K562 (cell line): ENCODE results near the gene CIAO3. TPM values are rescaled to one million over a fixed set of nuclear protein-coding genes. Genes with fewer than 3 reads are reported as not detected.

Experiments
- ATAC-seq: fragments of 200-7000 bp; cut with Tn5 transposase; 3 replicates; pipeline ENCODE4 v1.9.1; 2020; ENCODE audit warnings: moderate library complexity
- BruUV-seq: library from RNA; stranded (reverse); fragments of 400-500 nt; replicated peaks from 2 replicates; lab custom pipeline; 2021; lab: Mats Ljungman, UMichigan
- CTCF ChIA-PET: fragments of 300-600 bp; formaldehyde crosslinking; extraction: SDS; loops from one replicate; lab custom pipeline; 2021; ENCODE audit warnings: low intra/inter-chr PET ratio; lab: Yijun Ruan, JAX
- POLR2A ChIA-PET: fragments of 300-600, 350-650 bp; sonication (Branson Sonifier 250); formaldehyde crosslinking; extraction: SDS; loops from one replicate; lab custom pipeline; 2021; ENCODE audit warnings: antibody characterized with exemption, inconsistent platforms; lab: Yijun Ruan, JAX
- DNase-seq, 4 experiments: peaks; one replicate each; pipeline versions ENCODE4 v3.0.0 to v3.0.0-alpha.2; 2011 to 2018; ENCODE audit warnings: low spot score in 3 of 4, mixed read lengths in 3 of 4; ENCODE audit errors: extremely low read depth in 1 of 4
- FAIRE-seq: peaks from 2 replicates; lab custom pipeline; 2011; peaks lifted over from hg19 to GRCh38; lab: Jason Lieb, UNC
- H2AFZ ChIP-seq: 2 replicates; pipeline ENCODE4 v1.6.0; 2011; ENCODE audit warnings: low read depth, low read length, control low read depth, inconsistent platforms
- H3K27ac ChIP-seq: fragments of 200-600 bp; 3 replicates; pipeline ENCODE4 v1.8.0; 2011; ENCODE audit warnings: low read depth, mild to moderate bottlenecking, control low read depth, inconsistent platforms, low read length, moderate library complexity, mixed read lengths; ENCODE audit errors: extremely low read depth
- H3K27me3 ChIP-seq, 2 experiments: fragments of 300-600 bp in 1 of 2; 2 replicates in 1 of 2; 3 replicates in 1 of 2; pipeline versions ENCODE4 v1.6.0 to v1.8.0; 2011; ENCODE audit warnings: inconsistent platforms in 2 of 2, low read length in 2 of 2, mild to moderate bottlenecking in 1 of 2, mixed read lengths in 1 of 2, moderate library complexity in 1 of 2; ENCODE audit not compliant: control insufficient read depth in 2 of 2, insufficient read depth in 2 of 2
- H3K36me3 ChIP-seq: fragments of 300-600 bp; 3 replicates; pipeline ENCODE4 v1.8.0; 2011; ENCODE audit warnings: mild to moderate bottlenecking, low read length, inconsistent platforms; ENCODE audit not compliant: control insufficient read depth, insufficient read depth
- H3K4me1 ChIP-seq, 2 experiments: fragments of 200-600 bp in 1 of 2; replicated peaks in 1 of 2; 2 replicates in 1 of 2; 3 replicates in 1 of 2; pipeline versions ENCODE4 v1.5.1 to v1.8.0; 2011; ENCODE audit warnings: inconsistent platforms in 2 of 2, low read length in 2 of 2, mild to moderate bottlenecking in 1 of 2, mixed read lengths in 1 of 2, moderate library complexity in 1 of 2; ENCODE audit not compliant: control insufficient read depth in 2 of 2, insufficient read depth in 2 of 2
- H3K4me2 ChIP-seq: 2 replicates; pipeline ENCODE4 v1.6.1; 2011; ENCODE audit warnings: low read length, control low read depth, inconsistent platforms, mixed read lengths; ENCODE audit not compliant: insufficient read depth
- H3K4me3 ChIP-seq: fragments of 200-600 bp; sonication (generic), shearing (Covaris generic); 2 replicates; pipeline ENCODE4 v1.5.1; 2016; ENCODE audit warnings: control low read depth, inconsistent platforms
- H3K79me2 ChIP-seq: fragments of 200-600 bp; 3 replicates; pipeline ENCODE4 v1.8.0; 2011; ENCODE audit warnings: low read length, inconsistent platforms; ENCODE audit not compliant: control insufficient read depth, insufficient read depth
- H3K9ac ChIP-seq, 2 experiments: 2 replicates each; pipeline versions ENCODE4 v1.6.0 to v1.6.1; 2011; ENCODE audit warnings: low read depth in 2 of 2, low read length in 2 of 2, control low read depth in 1 of 2, inconsistent platforms in 1 of 2, mild to moderate bottlenecking in 1 of 2, mixed read lengths in 1 of 2; ENCODE audit not compliant: insufficient read depth in 1 of 2
- H3K9me1 ChIP-seq: one replicate; pipeline ENCODE4 v1.6.0; 2011; ENCODE audit warnings: inconsistent platforms, mild to moderate bottlenecking, low read length, moderate library complexity; ENCODE audit not compliant: control insufficient read depth, insufficient read depth
- H3K9me3 ChIP-seq: replicated peaks from 2 replicates; pipeline ENCODE4 v1.5.1; 2011; ENCODE audit warnings: low read depth, low read length, inconsistent platforms; ENCODE audit not compliant: control insufficient read depth, insufficient read depth
- H4K20me1 ChIP-seq: replicated peaks from 2 replicates; pipeline ENCODE4 v1.6.1; 2011; ENCODE audit warnings: low read length, inconsistent platforms, mixed read lengths; ENCODE audit not compliant: control insufficient read depth, insufficient read depth
- KDM2B ChIP-seq: fragments of 250-450 bp; sonication (Bioruptor Pico); IDR thresholded peaks from 2 replicates; pipeline ENCODE4 v1.8.0; 2021; ENCODE audit warnings: mild to moderate bottlenecking, moderate library complexity
- KLF16 ChIP-seq: IDR thresholded peaks from 2 replicates; pipeline ENCODE4 v1.6.1; 2016; ENCODE audit warnings: antibody characterized with exemption
- MAZ ChIP-seq, 2 experiments: fragments of 450-650 bp in 1 of 2; sonication (generic) in 1 of 2; formaldehyde crosslinking; IDR thresholded peaks in 1 of 2; conservative IDR thresholded peaks in 1 of 2; 2 replicates each; pipeline versions ENCODE4 v1.4.0 to v1.5.0; 2020; ENCODE audit warnings: mild to moderate bottlenecking in 1 of 2, missing genetic modification reagents in 1 of 2
- NEUROD1 ChIP-seq: fragments of 150-350 bp; IDR thresholded peaks from 2 replicates; pipeline ENCODE4 v1.6.1; 2014; ENCODE audit warnings: borderline replicate concordance, low read length, low read depth; ENCODE audit not compliant: partially characterized antibody
- RBFOX2 ChIP-seq: fragments of 200-400 bp; formaldehyde crosslinking; IDR thresholded peaks from 2 replicates; pipeline ENCODE4 v1.6.1; 2017; ENCODE audit warnings: low read depth, mild to moderate bottlenecking, low read length, moderate library complexity
- RBM14 ChIP-seq: fragments of 200-400 bp; formaldehyde crosslinking; IDR thresholded peaks from 2 replicates; pipeline ENCODE4 v1.6.1; 2018; ENCODE audit warnings: low read depth, mild to moderate bottlenecking, low read length, moderate library complexity, borderline replicate concordance; ENCODE audit not compliant: insufficient read depth
- RBM22 ChIP-seq: fragments of 200-400 bp; formaldehyde crosslinking; IDR thresholded peaks from 2 replicates; pipeline ENCODE4 v1.6.1; 2018; ENCODE audit warnings: low read length, low read depth; ENCODE audit not compliant: poor library complexity, severe bottlenecking
- TBP ChIP-seq: optimal IDR thresholded peaks from 2 replicates; pipeline ENCODE3; 2011; ENCODE audit warnings: low read depth, low read length, improper control_type of control experiment
- WGBS: fragments of 100-300 bp; shearing (Covaris generic); methylation state at CpG from one replicate; pipeline ENCODE4 v1.1.6; 2016; ENCODE audit warnings: low coverage, mixed read lengths; ENCODE audit not compliant: insufficient coverage; ENCODE audit errors: missing lambda C conversion rate; 5-methylcytosine and 5-hydroxymethylcytosine counted together
- in situ Hi-C: fragments of 300-500 bp; cut with MboI; formaldehyde crosslinking; loops from 4 replicates; pipeline ENCODE4 v1.15.0; 2018; ENCODE audit warnings: inconsistent platforms, mixed read lengths
- intact Hi-C: fragments of 100-400 bp; cut with micrococcal nuclease; formaldehyde crosslinking; loops from 2 replicates; pipeline ENCODE4 v1.14.2; 2022
- polyA plus RNA-seq, 8 experiments: library from polyadenylated mRNA; depleted of rRNA in 4 of 8; stranded (reverse) in 5 of 8; unstranded in 3 of 8; fragments of >200 nt; fragmentation: Nextera tagmentation in 2 of 8; fragmentation: Illumina TruSeq in 1 of 8; extraction: Ambion mirVana in 2 of 8; extraction: Trizol in 1 of 8; gene quantifications; 2 replicates each; pipeline versions ENCODE4 v1.2.1 to v1.2.3, GENCODE V29; 2011 to 2014; ENCODE audit warnings: inconsistent platforms in 1 of 8, missing spikeins in 1 of 8
- total RNA-seq, 7 experiments: library from RNA; depleted of rRNA in 6 of 7; stranded (reverse); fragments of >200 nt in 6 of 7; fragmentation: Illumina TruSeq in 2 of 7; extraction: Trizol in 2 of 7; gene quantifications; 2 replicates each; pipeline versions ENCODE4 v1.2.1 to v1.2.3, GENCODE V29; 2011 to 2021; ENCODE audit warnings: low replicate concordance in 1 of 7
- TF ChIP-seq, protein P1 (sequence below): fragments of 450-650 bp; IDR thresholded peaks from 2 replicates; pipeline ENCODE4 v1.6.1; 2016; ENCODE audit warnings: borderline replicate concordance
- TF ChIP-seq, protein P2 (sequence below), 2 experiments: IDR thresholded peaks; 2 replicates each; pipeline ENCODE4 v1.6.1; 2012; ENCODE audit warnings: improper control_type of control experiment in 2 of 2, low read depth in 2 of 2, low read length in 2 of 2, borderline replicate concordance in 1 of 2
- TF ChIP-seq, protein P3 (sequence below), 2 experiments: IDR thresholded peaks in 1 of 2; conservative IDR thresholded peaks in 1 of 2; 2 replicates each; pipeline ENCODE4 v1.6.1; 2016; ENCODE audit warnings: low read depth in 2 of 2, mild to moderate bottlenecking in 1 of 2, missing compliant biosample characterization in 1 of 2, missing genetic modification characterization in 1 of 2, moderate library complexity in 1 of 2

The CIAO3 gene
- total and polyA plus RNA-seq, 9 of the 15 experiments (the other 6 are each of a cell fraction or from before 2014, with no cell fraction given), result 2.2 to 35.6 (median 18.7) TPM

DNA sequence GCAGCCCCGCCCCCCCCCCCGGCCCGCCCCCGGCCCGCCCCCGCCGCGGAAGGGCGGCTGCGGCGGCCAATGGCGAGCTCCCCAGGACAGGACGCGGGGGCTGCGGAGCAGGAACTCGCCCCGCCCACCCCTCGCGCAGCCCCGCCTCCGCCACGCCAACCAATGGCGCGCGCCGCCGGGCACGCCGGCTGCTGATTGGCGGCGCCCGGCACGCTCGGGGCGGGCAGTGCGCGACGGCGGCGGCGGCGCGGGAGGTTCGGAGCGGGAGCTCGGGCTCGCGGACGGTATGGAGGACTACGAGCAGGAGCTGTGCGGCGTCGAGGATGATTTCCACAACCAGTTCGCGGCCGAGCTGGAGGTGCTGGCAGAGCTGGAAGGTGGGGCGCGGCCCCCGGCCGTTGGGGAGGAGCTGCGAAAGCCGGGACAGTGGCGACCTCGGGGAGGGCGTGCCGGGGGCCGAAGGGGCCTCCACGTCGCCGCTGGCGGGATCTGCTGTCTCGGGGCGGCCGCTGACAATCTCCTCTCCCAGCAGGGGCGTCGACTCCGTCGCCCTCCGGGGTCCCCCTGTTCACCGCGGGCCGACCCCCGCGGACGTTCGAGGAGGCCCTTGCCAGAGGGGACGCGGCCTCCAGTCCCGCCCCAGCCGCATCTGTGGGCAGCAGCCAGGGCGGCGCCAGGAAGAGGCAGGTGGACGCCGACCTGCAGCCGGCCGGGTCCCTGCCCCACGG is 47.8 kb upstream of the CIAO3 start, which contains the start of gene CHTF18:
Gene CHTF18 (plus strand): TSS at position 222 of the 728 bp plus-strand sequence. CDS start 65 bp downstream, at position 287.
- WGBS, result 1% methylated on average over 50 of the region's 97 CpGs
- no peaks in the 10 kb centered on the region for H3K9me3 ChIP-seq
- FAIRE-seq, result peak; percentile 70
- ATAC-seq, result peak; percentile 86
- TSS peak; percentile 78 for BruUV-seq
- H3K27me3 ChIP-seq, result no peaks in the 10 kb centered on the region
- peak within 1 kb of the TSS; percentile 83 for H3K27ac ChIP-seq
- no peaks in the 10 kb centered on the region for H3K9me1 ChIP-seq
- H3K36me3 ChIP-seq, result peaks cover 69% of the 10 kb centered on the region; the same call in 2 of the 3 replicates
- peak within 1 kb of the TSS; percentile 96 for H3K4me3 ChIP-seq
- in situ Hi-C loops, result loop anchor here (5.0 kb wide), 2 partner anchors 46 to 76 kb away; partner anchors contain the start of gene CIAO3
- peak; percentile 95 to 100 (median 98) for DNase-seq
- ChIA-PET POLR2A (interaction anchor here (0.6 to 1.4 kb wide), 6 partner anchors 10 to 73 kb away, joined by 3 to 6 read pairs (median 3); partner anchors contain the start of gene GNG13), CTCF (interaction anchor here (0.6 kb wide), 1 partner anchor 80 kb away, joined by 5 read pairs; no protein-coding TSS in a partner anchor)
- peaks cover 13 to 94% of the 10 kb centered on the region in 2 experiments; a peak in 4 of 5 replicates for H3K4me1 ChIP-seq
- intact Hi-C loops, result no loop called here
- peaks cover 29% of the 10 kb centered on the region for H3K79me2 ChIP-seq
- peaks cover 6% of the 10 kb centered on the region for H4K20me1 ChIP-seq
- peak within 1 kb of the TSS; percentile 81 to 98 for H3K9ac ChIP-seq
- H2AFZ ChIP-seq, result peak within 1 kb of the TSS; percentile 90
- H3K4me2 ChIP-seq, result peak within 1 kb of the TSS; percentile 87
- peak; percentile 99 for TF ChIP-seq RBM22
- TF ChIP-seq MAZ (CRISPR knock-in tag; conservative IDR thresholded peaks at IDR 0.05 in 1 of 2, IDR thresholded peaks at IDR 0.05 in 1 of 2), result peak in 1 of 2 experiments; percentile 34; a peak in 3 of 4 replicates
- peak; percentile 70; the same call in 1 of the 2 replicates for TF ChIP-seq KDM2B
- TF ChIP-seq TBP, result peak; percentile 6
- TF ChIP-seq, protein P1, sequence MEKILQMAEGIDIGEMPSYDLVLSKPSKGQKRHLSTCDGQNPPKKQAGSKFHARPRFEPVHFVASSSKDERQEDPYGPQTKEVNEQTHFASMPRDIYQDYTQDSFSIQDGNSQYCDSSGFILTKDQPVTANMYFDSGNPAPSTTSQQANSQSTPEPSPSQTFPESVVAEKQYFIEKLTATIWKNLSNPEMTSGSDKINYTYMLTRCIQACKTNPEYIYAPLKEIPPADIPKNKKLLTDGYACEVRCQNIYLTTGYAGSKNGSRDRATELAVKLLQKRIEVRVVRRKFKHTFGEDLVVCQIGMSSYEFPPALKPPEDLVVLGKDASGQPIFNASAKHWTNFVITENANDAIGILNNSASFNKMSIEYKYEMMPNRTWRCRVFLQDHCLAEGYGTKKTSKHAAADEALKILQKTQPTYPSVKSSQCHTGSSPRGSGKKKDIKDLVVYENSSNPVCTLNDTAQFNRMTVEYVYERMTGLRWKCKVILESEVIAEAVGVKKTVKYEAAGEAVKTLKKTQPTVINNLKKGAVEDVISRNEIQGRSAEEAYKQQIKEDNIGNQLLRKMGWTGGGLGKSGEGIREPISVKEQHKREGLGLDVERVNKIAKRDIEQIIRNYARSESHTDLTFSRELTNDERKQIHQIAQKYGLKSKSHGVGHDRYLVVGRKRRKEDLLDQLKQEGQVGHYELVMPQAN, result peak; percentile 80
- TF ChIP-seq NEUROD1, result peak; percentile 60
- peak; percentile 71 for TF ChIP-seq RBFOX2
- no peak for TF ChIP-seq RBM14
- TF ChIP-seq, protein P2, sequence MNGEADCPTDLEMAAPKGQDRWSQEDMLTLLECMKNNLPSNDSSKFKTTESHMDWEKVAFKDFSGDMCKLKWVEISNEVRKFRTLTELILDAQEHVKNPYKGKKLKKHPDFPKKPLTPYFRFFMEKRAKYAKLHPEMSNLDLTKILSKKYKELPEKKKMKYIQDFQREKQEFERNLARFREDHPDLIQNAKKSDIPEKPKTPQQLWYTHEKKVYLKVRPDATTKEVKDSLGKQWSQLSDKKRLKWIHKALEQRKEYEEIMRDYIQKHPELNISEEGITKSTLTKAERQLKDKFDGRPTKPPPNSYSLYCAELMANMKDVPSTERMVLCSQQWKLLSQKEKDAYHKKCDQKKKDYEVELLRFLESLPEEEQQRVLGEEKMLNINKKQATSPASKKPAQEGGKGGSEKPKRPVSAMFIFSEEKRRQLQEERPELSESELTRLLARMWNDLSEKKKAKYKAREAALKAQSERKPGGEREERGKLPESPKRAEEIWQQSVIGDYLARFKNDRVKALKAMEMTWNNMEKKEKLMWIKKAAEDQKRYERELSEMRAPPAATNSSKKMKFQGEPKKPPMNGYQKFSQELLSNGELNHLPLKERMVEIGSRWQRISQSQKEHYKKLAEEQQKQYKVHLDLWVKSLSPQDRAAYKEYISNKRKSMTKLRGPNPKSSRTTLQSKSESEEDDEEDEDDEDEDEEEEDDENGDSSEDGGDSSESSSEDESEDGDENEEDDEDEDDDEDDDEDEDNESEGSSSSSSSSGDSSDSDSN (IDR thresholded peaks at IDR 0.05; ENCODE audit: borderline replicate concordance in 1 of 2, low read depth in 2 of 2, low read length in 2 of 2), result 0 out of 4 replicates have a peak, but pooled peaks of 1 of the 2 experiments have one; percentile 5
- no peak; the same call in 1 of the 2 replicates for TF ChIP-seq KLF16
- TF ChIP-seq, protein P3, sequence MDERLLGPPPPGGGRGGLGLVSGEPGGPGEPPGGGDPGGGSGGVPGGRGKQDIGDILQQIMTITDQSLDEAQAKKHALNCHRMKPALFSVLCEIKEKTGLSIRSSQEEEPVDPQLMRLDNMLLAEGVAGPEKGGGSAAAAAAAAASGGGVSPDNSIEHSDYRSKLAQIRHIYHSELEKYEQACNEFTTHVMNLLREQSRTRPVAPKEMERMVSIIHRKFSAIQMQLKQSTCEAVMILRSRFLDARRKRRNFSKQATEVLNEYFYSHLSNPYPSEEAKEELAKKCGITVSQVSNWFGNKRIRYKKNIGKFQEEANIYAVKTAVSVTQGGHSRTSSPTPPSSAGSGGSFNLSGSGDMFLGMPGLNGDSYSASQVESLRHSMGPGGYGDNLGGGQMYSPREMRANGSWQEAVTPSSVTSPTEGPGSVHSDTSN (CRISPR knock-in tag; IDR thresholded peaks at IDR 0.05; ENCODE audit: low read depth), result peak; percentile 34
- TF ChIP-seq, protein P3 (tag; conservative IDR thresholded peaks at IDR 0.05; ENCODE audit: low read depth), result no peak
